Hepatocyte (in vitro differentiated cells): ENCODE results near the gene KDM1B.

Experiments
- EZH2 ChIP-seq: fragments of 200-600 bp; sonication (generic); IDR thresholded peaks from 2 replicates; pipeline ENCODE4 v1.6.1; 2016; ENCODE audit warnings: antibody characterized with exemption, mild to moderate bottlenecking, borderline replicate concordance
- EZH2phosphoT487 ChIP-seq: fragments of 200-600 bp; sonication (generic); IDR thresholded peaks from one replicate; pipeline ENCODE4 v1.6.1; 2018; ENCODE audit warnings: antibody characterized with exemption, mild to moderate bottlenecking, low read depth, moderate library complexity; ENCODE audit not compliant: unreplicated experiment, severe bottlenecking
- TF ChIP-seq, protein P1 (sequence below): fragments of 200-600 bp; sonication (generic); IDR thresholded peaks from 2 replicates; pipeline ENCODE4 v1.5.1; 2016; ENCODE audit warnings: antibody characterized with exemption, mild to moderate bottlenecking; ENCODE audit not compliant: poor library complexity

DNA sequence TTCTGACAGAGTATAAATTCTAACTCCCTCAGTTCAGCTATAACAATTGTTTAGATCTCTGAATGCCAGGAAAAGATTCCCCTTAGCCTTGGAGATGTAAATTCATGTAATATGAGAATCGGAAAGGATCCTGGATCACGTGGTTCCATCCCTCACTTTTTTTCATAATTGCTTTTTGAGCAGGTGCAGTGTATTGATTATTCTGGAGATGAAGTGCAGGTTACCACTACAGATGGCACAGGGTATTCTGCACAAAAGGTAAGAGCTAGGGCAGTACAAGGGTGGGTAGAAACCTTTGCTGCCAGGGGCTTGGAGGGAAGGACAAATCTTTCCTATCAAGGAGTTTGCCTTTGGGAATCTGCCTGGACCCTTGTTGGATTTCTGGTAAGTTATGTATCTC, 52.7 kb downstream of the KDM1B start:
- TF ChIP-seq, protein P1, sequence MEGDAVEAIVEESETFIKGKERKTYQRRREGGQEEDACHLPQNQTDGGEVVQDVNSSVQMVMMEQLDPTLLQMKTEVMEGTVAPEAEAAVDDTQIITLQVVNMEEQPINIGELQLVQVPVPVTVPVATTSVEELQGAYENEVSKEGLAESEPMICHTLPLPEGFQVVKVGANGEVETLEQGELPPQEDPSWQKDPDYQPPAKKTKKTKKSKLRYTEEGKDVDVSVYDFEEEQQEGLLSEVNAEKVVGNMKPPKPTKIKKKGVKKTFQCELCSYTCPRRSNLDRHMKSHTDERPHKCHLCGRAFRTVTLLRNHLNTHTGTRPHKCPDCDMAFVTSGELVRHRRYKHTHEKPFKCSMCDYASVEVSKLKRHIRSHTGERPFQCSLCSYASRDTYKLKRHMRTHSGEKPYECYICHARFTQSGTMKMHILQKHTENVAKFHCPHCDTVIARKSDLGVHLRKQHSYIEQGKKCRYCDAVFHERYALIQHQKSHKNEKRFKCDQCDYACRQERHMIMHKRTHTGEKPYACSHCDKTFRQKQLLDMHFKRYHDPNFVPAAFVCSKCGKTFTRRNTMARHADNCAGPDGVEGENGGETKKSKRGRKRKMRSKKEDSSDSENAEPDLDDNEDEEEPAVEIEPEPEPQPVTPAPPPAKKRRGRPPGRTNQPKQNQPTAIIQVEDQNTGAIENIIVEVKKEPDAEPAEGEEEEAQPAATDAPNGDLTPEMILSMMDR: no peak
- no peak for TF ChIP-seq EZH2
- no peak for TF ChIP-seq EZH2phosphoT487
